Skeletal muscle satellite cell (primary cell): ENCODE measurements around the gene RTN4R.
"Not testable (repeated sequence)": the region's sequence is repeated elsewhere in the genome, so short reads cannot be mapped to it uniquely, and the experiment has no call there.

ENCODE experiments used
- H3K27me3 ChIP-seq: 2 replicates; pipeline ENCODE4 v1.7.0; 2013; ENCODE audit warnings: low read length; ENCODE audit not compliant: control insufficient read depth, insufficient read depth
- H3K36me3 ChIP-seq: 2 replicates; pipeline ENCODE4 v1.7.0; 2013; ENCODE audit warnings: mild to moderate bottlenecking, control low read depth, low read length; ENCODE audit not compliant: insufficient read depth
- H3K4me1 ChIP-seq: 2 replicates; pipeline ENCODE4 v1.7.0; 2013; ENCODE audit warnings: low read length; ENCODE audit not compliant: control insufficient read depth, insufficient read depth
- H3K4me2 ChIP-seq: 2 replicates; pipeline ENCODE4 v1.7.0; 2013; ENCODE audit warnings: mild to moderate bottlenecking, low read length
- H3K4me3 ChIP-seq: 2 replicates; pipeline ENCODE4 v1.7.0; 2013; ENCODE audit warnings: low read length
- H3K9ac ChIP-seq: 2 replicates; pipeline ENCODE4 v1.7.0; 2013; ENCODE audit warnings: mild to moderate bottlenecking, low read depth, low read length, moderate library complexity
- H3K9me3 ChIP-seq: replicated peaks from 2 replicates; pipeline ENCODE4 v1.7.0; 2013; ENCODE audit warnings: mild to moderate bottlenecking, control low read depth, low read length

Gene RTN4R

GRCh38 chr22:20264614-20265452 is 3.3 kb downstream of the RTN4R start:
- no peaks in the 10 kb centered on the region for H3K9me3 ChIP-seq
- H3K9ac ChIP-seq = no peak overlapping the region
- H3K27me3 ChIP-seq = peaks cover 3% of the 10 kb centered on the region
- no peaks in the 10 kb centered on the region for H3K4me1 ChIP-seq
- no peak overlapping the region for H3K4me3 ChIP-seq
- no peaks in the 10 kb centered on the region for H3K36me3 ChIP-seq
- H3K4me2 ChIP-seq = no peak overlapping the region

DNA sequence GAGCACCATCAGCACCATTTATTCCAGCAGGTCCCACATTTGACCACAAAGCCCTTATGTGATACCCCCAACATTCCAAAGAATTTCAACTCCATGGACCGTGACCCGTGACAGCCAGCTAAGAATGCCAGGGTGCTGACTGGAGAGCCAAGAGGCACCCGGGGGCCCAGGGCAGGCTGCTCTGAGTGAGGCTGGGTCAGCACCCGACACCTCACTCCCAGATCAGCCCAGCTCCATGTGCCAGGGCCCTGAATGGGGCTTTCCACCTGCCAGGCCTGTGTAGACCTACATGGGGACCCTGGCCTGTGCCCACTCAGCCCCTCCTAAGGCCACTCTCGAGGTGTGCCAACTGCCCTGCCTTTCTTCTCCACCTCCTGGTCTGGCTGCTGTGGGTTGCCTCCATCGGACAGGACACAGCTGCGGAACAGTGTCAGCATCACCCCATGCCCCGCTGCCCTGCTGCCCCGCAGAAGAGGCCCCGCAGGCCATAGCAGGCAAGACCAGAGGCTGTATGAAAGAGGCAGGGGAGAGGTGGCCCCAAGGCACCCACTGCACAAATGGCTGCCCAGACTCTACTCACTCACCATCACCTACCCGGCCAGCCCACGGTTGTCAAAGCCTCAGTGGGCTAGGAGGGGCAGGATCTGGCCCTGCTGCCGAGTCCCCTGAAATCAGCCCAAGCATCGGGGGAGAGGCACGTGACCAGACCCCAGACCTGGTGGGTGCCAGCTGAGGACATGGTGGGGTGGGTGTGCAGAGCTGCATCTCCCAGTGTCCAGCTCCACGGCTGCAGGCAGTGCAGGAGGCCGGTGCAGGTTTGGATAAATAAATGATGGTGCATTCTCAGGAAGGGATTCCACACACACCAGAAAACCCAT is 4.5 kb downstream of the RTN4R start:
- not testable (repeated sequence) for H3K9ac ChIP-seq, H3K4me2 ChIP-seq, H3K27me3 ChIP-seq, H3K36me3 ChIP-seq, H3K9me3 ChIP-seq, H3K4me3 ChIP-seq, H3K4me1 ChIP-seq

GRCh38 chr22:20262582-20263147 is 5.5 kb downstream of the RTN4R start:
- Histone ChIP-seq H3K4me2 (no peak overlapping the region), H3K36me3 (no peaks in the 10 kb centered on the region), H3K9ac (no peak overlapping the region), H3K4me3 (no peak overlapping the region), H3K27me3 (no peaks in the 10 kb centered on the region), H3K4me1 (no peaks in the 10 kb centered on the region), H3K9me3 (no peaks in the 10 kb centered on the region)

- no peak overlapping the region for H3K9ac ChIP-seq
Observed at GRCh38 chr22:20261848-20262581, 6.1 kb downstream of the RTN4R start.

GRCh38 chr22:20260071-20260765 is 7.9 kb downstream of the RTN4R start:
- Histone ChIP-seq H3K9ac (no peak overlapping the region), H3K36me3 (no peaks in the 10 kb centered on the region), H3K4me1 (no peaks in the 10 kb centered on the region), H3K9me3 (no peaks in the 10 kb centered on the region), H3K4me2 (no peak overlapping the region), H3K27me3 (no peaks in the 10 kb centered on the region), H3K4me3 (no peak overlapping the region)

More at GRCh38 chr22:20261848-20262581, 6.1 kb downstream of the RTN4R start:
- H3K27me3 ChIP-seq = no peaks in the 10 kb centered on the region
- H3K4me3 ChIP-seq = no peak overlapping the region
- H3K36me3 ChIP-seq = no peaks in the 10 kb centered on the region
- H3K9me3 ChIP-seq = no peaks in the 10 kb centered on the region
- H3K4me1 ChIP-seq = no peaks in the 10 kb centered on the region
- no peak overlapping the region for H3K4me2 ChIP-seq

GRCh38 chr22:20259327-20259688 is 8.8 kb downstream of the RTN4R start:
- H3K4me1 ChIP-seq = no peaks in the 10 kb centered on the region
- H3K9ac ChIP-seq = no peak overlapping the region
- H3K4me3 ChIP-seq = no peak overlapping the region
- no peaks in the 10 kb centered on the region for H3K27me3 ChIP-seq
- no peak overlapping the region for H3K4me2 ChIP-seq
- no peaks in the 10 kb centered on the region for H3K36me3 ChIP-seq
- H3K9me3 ChIP-seq = no peaks in the 10 kb centered on the region

DNA sequence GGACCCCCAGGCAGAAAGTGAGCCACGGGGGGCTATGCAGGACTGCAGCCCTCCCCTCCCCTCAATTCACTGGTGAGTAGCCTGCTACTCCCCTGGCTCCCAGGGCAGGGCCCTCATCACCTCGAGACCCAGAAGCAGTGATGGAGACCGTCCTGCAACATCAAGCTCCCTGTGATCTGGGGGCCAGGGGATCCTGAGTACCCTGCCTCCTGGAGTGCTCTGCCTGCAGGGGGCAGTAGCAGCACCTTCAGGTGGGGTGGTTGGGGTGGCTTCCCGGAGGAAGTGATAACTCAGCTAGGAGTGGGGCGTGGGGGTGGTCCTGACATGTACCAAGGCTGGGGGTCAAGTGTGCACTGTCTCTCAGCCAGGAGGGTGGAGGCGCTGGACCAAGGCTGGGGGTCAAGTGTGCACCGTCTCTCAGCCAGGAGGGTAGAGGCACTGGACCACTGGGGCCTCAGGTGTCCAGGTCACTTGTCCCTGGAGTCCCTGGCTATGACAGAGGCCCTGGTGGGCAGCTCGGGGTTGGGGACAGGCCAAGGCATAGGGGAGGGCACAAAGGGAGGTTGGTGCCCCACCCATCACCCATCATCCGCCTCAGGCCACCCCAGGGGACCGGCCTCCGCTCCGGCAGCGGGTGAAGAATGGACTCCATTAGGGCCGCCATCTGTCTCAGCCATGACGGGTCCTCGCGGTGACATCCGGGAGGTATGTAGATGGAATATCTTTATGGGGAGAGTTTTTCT is 9.4 kb downstream of the RTN4R start:
- H3K36me3 ChIP-seq = no peaks in the 10 kb centered on the region
- H3K4me1 ChIP-seq = no peaks in the 10 kb centered on the region
- H3K4me3 ChIP-seq = no peak overlapping the region
- peaks cover 2% of the 10 kb centered on the region for H3K27me3 ChIP-seq
- no peaks in the 10 kb centered on the region for H3K9me3 ChIP-seq
- H3K9ac ChIP-seq = no peak overlapping the region
- H3K4me2 ChIP-seq = no peak overlapping the region

DNA sequence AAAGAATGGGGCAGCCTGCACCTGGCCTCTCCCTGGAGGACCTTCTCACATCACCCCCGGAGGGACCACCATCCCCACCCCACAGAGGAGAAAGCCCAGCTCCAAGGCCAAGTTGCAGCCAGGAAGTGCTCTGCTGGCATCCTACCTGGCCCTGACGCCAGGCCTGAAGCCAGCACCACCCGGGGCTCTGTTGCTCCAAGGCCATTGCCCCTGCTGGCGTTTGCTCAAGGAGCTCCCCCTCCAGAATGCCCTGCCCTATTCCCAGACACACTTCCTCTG is 10.2 kb downstream of the RTN4R start:
- no peak overlapping the region for H3K4me3 ChIP-seq
- no peaks in the 10 kb centered on the region for H3K9me3 ChIP-seq
- H3K4me2 ChIP-seq = no peak overlapping the region
- H3K36me3 ChIP-seq = no peaks in the 10 kb centered on the region
- H3K9ac ChIP-seq = no peak overlapping the region
- no peaks in the 10 kb centered on the region for H3K4me1 ChIP-seq
- H3K27me3 ChIP-seq = peaks cover 10% of the 10 kb centered on the region

- H3K9me3 ChIP-seq = no peaks in the 10 kb centered on the region
- H3K9ac ChIP-seq = no peak overlapping the region
- peaks cover 11% of the 10 kb centered on the region for H3K27me3 ChIP-seq
- H3K36me3 ChIP-seq = no peaks in the 10 kb centered on the region
- H3K4me2 ChIP-seq = no peak overlapping the region
- no peak overlapping the region for H3K4me3 ChIP-seq
- no peaks in the 10 kb centered on the region for H3K4me1 ChIP-seq
Observed at GRCh38 chr22:20257212-20258020, 10.7 kb downstream of the RTN4R start.
